ENCODE results near the gene CLIC1.

The CLIC1 gene

GRCh38 chr6:31737991-31738979, 2.0 kb upstream of the CLIC1 start:
- DNase-seq, result peak; percentile 42

GRCh38 chr6:31737315-31737990, 1.1 kb upstream of the CLIC1 start:
- DNase-seq, result no peak

DNA sequence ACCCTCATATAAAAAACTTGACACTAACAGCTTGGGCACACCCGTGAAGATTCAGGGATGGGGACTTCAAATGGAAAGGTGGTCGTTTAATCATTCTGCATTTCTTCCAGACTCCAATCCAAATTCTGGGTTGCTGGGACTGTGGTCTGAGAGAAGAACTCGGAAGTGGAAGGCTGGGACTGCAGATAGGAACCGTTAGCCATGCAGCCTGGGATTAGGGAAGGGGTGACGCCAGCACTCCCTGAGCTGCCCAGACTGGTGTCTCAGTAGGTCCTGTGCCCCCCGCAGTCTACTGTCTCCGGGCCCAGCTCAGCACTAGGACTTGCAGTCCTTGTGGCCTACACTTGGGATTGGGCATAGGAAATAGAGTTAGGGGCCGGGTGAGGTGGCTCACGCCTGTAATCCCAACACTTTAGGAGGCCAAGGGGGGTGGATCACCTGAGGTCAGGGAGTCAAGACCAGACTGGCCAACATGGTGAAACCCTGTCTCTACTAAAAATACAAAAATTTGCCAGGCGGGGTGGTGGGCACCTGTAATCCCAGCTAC, 511 bp upstream of the CLIC1 start:
- DNase-seq, result no peak

DNA sequence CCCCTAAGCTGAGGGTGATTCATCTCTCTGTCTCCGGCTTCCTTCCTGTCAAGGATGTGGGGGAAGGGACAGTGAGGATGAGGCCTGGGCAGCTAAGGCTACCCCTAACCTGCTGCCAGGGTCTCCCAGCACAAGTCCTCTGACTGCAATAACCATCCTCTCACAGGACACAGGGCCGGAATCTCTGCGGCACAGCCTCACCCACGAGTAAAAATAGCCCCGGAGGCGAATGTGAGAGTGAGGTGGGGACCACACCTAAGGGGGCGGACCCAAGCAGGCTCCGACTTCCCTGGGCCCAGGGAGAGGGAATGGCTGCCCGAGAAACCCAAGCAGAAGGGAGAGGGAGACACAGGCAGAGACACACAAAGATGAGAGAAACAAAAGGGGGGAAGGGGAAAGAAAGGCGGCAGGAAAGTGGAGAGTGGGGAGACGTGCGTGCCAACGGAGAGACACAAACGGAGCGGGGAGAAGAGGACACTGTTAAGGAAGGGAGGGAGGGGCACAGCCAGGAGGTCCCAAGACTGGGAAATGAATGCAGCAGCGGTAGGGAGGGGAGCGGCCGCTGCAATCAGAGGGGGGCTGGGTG, 1.4 kb downstream of the CLIC1 start:
- peak; percentile 10 for DNase-seq

DNA sequence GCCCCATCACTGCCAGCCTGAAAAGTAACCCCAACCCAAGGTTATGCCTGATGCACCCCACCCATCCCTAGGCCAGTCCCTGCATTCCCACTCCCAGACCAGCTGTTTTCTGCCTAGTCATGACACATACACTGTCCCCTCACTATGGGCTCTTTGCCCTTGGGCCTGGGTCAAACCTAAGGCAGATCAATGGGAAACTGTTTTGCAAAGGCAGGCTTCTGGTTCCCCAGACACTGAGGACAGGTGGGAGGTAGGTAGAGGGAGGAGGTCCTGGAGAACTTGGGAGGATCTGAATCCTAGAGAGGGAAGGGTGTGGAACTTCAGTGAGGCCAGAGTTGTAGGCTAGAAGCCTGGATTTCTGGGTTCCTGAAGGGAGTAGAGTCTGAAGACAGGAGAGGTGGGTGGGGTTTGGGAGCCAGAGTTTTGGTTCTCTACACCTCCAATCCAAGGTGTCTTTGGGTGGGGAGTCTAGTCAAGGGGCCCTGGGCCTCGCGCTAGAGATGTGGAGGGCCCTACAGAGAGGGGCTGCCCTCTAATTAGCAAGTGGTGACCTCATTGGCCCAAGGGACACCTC, 2.0 kb downstream of the CLIC1 start:
- DNase-seq, result no peak

- no peak for DNase-seq
These were observed 2.6 kb downstream of the CLIC1 start for GRCh38 chr6:31733734-31734133.

DNA sequence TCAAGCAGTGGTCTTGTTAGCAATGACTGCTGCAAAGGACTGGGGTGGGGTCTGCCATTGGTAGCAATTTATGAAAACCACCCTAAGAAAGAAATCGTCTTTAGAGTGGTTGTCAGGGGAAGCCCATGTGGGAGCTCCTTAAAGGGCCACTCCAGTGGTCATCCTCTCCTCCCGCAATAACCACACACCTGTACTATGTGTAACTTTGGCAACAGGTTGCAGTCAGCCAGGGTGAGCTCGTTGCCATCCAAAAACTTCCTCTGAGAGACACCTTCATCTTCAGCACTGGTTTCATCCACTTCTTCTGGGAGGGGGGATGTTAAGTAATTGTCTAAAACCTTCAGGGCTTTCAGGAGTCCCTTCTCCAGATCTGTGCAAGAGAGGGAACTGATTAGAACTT, 4.3 kb downstream of the CLIC1 start:
- no peak for DNase-seq

- no peak for DNase-seq
These were observed 5.7 kb downstream of the CLIC1 start for GRCh38 chr6:31730631-31731086.

- peak; percentile 67 for DNase-seq
These were observed 6.2 kb downstream of the CLIC1 start for GRCh38 chr6:31729979-31730630.

- peak; percentile 63 for DNase-seq
These were observed 6.8 kb downstream of the CLIC1 start for GRCh38 chr6:31729515-31729978.

GRCh38 chr6:31728767-31729514, 7.4 kb downstream of the CLIC1 start, which contains the start of gene DDAH2:
Gene DDAH2, minus strand, starts transcription at chr6:31729299. Its CDS starts 138 bp downstream, at chr6:31729161.
- DNase-seq, result no peak

GRCh38 chr6:31727717-31728671, 8.3 kb downstream of the CLIC1 start:
- DNase-seq, result no peak

GRCh38 chr6:31727034-31727716, 9.2 kb downstream of the CLIC1 start:
- DNase-seq, result no peak

DNA sequence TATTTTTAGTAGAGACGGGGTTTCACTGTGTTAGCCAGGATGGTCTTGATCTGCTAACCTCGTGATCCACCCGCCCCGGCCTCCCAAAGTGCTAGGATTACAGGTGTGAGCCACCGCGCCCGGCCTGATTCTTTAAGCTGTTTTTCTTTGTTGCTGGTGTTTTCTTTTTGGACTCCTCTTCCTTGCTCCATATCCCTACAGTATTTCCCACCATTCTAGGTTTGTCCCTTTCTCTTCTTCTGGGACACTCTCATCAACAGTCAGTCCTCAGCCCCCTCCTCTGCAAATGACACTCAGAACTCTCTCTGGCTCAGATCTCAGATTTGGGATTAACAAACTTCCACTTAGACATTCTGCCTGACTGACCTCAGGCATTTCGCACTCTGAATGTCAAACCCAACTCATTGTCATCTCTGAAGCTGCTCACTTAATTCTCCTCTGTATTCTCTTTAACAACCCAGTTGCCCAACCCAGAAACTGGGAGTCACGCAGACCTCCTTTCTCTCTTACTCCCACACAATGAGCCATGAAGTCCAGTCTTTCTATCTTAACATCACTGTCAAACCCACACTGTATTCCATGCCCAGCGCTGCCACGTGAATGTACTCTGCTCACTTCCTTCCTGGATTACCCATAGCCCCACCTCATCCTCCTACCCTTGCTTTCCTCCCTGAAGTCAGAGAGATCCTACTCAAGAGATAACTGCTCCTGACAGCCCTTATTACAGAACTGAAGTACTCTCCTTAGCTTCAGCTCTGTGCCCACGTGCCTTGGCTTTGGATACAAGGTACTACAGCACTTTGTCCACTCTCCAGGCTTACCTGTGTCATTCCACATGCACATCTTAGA, 10.6 kb downstream of the CLIC1 start:
- DNase-seq, result no peak

GRCh38 chr6:31723980-31724691, 12.2 kb downstream of the CLIC1 start:
- DNase-seq, result no peak

DNA sequence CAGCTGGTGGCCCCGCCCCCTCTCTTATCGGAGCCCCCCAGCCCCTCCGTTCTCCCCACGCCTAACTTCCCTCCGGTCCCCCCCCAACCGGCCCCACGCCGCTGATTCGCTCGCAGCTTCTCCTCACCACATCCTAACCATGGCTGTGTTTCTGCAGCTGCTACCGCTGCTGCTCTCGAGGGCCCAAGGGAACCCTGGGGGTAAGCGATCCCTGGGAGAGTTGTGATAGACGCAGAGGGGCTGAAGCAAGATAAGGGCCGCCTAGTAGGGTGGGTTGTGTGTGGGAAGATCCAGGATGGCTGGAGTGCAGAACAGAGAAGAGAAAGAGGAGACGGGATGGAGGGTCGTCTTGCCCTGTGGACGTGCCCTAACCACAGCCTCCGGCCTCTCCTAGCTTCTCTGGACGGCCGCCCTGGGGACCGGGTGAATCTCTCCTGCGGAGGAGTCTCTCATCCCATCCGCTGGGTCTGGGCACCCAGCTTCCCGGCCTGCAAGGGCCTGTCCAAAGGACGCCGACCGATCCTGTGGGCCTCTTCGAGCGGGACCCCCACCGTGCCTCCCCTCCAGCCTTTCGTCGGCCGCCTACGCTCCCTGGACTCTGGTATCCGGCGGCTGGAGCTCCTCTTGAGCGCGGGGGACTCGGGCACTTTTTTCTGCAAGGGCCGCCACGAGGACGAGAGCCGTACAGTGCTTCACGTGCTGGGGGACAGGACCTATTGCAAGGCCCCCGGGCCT, 12.9 kb downstream of the CLIC1 start, which contains the start of gene MPIG6B:
Gene MPIG6B, plus strand, starts transcription at position 129 of the 735 bp plus-strand sequence. Its CDS starts 11 bp downstream, at position 140.
- DNase-seq, result no peak

- DNase-seq, result no peak
These were observed 14.2 kb downstream of the CLIC1 start for GRCh38 chr6:31722173-31722572.

Data from effector CD8-positive, alpha-beta T cell (primary cell).